ENCODE data around the gene ENOSF1.

ENOSF1 gene

DNA sequence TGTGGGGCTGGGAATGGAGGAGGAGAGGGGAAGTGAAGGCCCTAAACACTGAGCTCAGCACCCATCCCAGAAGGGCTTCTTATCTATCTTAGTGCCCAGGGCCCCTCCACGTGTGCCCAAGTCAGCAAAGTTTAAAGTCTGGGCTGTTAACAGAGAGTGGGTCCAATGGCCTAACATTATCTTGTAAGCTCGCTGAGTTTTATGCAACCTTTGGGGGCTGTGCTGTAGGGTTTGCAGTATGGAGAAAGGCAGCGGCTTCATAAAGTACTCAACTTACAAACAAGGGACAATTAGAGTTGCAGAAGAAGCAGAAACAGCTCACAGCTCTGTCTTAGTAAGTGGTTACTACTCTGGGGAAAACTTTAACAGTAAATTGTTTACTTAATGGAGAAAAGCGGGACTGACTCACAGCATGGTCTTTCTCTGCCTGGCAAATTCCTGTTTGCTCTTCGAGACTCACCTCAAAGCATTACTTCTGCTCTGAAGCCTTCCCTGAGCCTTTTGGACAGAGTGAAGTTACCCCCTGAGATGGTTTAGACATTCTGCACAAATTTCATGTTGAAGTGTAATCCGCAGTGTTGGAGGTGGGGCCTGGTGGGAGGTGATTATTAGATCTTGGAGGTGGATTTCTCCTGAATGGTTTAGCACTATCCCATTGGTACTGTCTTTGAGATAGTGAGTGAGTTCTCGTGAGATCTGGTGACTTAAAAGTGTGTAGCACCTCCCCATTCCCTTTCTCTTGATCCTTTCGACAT lies 9.0 kb downstream of the ENOSF1 start:
- DNase-seq, result no peak

- DNase-seq, result no peak
These were observed 14.6 kb downstream of the ENOSF1 start for GRCh38 chr18:697800-698199.

DNA sequence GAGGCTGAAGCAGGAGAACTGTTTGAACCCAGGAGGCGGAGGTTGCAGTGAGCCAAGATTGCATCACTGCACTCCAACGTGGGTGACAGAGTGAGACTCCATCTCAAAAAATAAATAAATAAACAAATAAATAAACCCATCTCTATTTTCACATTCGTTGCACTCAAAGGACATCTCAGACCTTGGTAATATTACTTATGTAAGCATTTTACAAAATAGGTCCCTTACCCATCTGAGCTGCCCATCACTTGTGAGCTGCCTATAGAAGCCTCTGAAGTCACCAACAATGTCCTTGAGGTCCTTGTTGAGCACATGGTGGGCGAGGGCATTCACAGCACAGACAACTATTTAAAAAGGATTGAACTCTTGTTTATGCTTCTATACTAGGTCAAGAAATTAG lies 15.4 kb downstream of the ENOSF1 start:
- DNase-seq, result no peak

- no peak for DNase-seq
These were observed 18.8 kb downstream of the ENOSF1 start for GRCh38 chr18:693466-694187.

GRCh38 chr18:692824-693223 lies 19.6 kb downstream of the ENOSF1 start:
- DNase-seq, result no peak

- DNase-seq, result no peak
These were observed 24.1 kb downstream of the ENOSF1 start for GRCh38 chr18:688323-688722.

- no peak for DNase-seq
These were observed 25.9 kb downstream of the ENOSF1 start for GRCh38 chr18:686339-687111.

DNA sequence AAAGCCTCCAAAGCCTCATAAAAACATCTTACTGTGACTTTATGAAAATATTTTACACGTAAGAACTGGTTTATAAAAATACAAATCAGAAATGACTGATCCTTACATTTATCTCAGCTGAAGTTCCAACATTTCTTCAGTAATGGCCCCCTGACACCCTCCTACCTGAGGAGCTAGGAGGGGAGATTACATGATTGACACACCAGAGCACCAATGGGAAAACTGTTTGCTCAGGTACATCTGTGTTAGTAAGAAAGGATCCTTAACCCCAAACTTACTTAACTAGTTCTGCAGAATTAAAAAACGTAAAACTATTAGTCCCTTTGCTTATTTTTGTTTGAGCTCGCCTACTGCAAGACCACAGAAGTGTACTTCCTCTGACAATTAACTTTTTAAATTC lies 27.0 kb downstream of the ENOSF1 start:
- no peak for DNase-seq

GRCh38 chr18:683531-683930 lies 28.9 kb downstream of the ENOSF1 start:
- DNase-seq, result no peak

DNA sequence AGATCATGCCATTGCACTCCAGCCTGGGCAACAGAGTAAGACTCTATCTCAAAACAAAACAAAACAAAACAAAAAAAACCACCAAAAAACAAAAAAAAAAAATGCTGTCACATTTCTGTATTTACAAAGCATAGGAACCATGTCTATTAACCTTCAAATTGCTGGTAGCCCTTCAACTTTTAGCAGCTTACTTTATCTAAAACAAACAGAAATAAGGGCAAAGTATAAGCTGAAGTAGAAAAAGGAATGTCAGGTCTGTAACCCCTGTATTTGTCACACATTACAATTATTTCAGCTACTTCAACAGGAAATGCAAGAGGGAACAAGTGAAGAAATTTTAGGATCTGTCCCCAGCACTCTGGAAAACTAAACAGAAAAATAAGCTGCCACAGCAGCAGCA lies 29.6 kb downstream of the ENOSF1 start:
- DNase-seq, result no peak

GRCh38 chr18:682416-682815 lies 30.0 kb downstream of the ENOSF1 start:
- DNase-seq, result peak; percentile 82

DNA sequence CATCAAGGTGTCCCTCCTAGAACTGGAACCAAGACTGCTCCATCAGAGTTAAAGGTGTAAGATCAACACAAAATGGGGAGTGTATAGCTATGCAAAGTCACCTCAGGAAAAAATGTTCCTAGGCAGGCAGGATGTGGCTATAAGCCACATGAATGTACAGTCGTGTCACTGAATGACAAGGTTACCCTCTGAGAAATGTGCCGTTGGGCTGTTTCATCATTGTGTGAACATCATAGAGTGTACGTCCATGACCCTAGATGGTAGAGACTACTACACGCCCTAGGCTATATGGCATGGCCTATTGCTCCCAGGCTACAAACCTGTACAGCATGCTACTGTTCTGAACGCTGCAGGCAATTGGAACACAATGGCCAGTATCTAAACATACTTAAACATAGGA lies 30.4 kb downstream of the ENOSF1 start:
- peak; percentile 52 for DNase-seq

DNA sequence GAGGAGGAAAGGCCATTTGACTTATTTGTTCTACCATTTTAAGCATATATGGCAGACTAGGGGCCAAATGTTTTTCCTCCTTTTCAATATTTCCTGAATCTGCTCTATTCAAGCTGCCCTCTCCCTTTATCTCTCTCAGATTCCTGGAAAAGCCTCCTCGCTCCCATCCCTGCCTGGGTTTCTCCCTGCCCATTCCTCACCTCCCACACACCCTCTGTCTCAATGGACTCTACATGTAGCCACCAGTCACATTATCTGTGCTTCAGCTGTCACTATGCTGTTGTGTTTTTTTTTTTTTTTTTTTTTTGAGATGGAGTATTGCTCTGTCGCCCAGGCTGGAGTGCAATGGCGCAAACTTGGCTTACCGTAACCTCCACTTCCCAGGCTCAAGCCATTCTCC lies 32.0 kb downstream of the ENOSF1 start:
- DNase-seq, result no peak

GRCh38 chr18:679516-679915 lies 32.9 kb downstream of the ENOSF1 start:
- no peak for DNase-seq

- DNase-seq, result no peak
These were observed 33.8 kb downstream of the ENOSF1 start for GRCh38 chr18:678482-679182.

- no peak for DNase-seq
These were observed 34.5 kb downstream of the ENOSF1 start for GRCh38 chr18:677951-678381.

DNA sequence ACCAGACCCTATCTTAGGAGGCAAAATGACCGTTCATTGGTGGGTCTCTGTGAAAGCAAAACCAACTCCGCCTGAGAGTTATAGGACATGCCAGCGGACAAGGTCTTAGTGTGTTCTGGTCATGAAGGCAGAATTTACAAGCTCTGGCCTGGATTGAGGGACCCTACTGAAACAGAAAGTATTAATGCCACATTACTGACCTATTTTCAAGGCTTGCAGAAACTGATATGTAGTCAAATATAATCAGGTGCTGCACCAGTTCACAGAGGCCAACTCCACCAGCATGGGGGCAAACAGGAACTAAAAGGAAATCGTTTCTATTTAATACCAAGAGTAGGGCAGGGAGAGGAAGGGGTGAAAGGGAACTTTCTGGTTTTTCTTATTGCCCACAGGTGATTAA lies 35.3 kb downstream of the ENOSF1 start:
- no peak for DNase-seq

GRCh38 chr18:676736-677135 lies 35.7 kb downstream of the ENOSF1 start:
- no peak for DNase-seq

- no peak for DNase-seq
These were observed 36.4 kb downstream of the ENOSF1 start for GRCh38 chr18:676069-676468.

DNA sequence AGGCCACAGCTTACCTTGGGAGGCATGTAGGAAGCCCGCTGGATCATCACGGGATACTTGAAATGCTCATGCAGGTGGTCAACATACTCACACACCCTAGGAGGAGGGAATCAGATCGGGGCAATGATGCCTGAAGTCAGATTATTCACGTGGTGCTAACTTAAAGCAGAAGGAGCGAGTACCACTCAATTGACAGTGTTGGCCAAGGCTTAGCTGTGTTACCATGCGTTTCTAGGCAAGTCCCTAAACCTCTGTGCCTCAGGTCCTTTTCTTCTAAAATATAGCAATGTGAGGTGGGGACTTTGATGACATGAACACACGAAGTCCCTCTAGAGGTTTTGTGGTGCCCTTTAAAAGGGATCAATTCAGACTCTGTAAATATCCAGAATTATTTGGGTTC lies 37.1 kb downstream of the ENOSF1 start:
- DNase-seq, result no peak

- no peak for DNase-seq
These were observed 38.7 kb downstream of the ENOSF1 start for GRCh38 chr18:673769-674168.

DNA sequence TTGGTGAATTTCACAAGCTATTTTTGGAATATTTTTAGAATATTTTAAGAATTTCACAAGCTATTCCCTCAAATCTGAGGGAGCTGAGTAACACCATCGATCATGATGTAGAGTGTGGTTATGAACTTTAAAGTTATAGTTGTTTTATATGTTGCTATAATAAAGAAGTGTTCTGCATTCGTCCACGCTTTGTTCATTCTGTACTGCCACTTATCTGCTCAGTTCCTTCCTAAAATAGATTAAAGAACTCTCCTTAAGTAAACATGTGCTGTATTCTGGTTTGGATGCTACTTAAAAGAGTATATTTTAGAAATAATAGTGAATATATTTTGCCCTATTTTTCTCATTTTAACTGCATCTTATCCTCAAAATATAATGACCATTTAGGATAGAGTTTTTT lies 39.1 kb downstream of the ENOSF1 start:
- no peak for DNase-seq

GRCh38 chr18:671405-671804 lies 41.0 kb downstream of the ENOSF1 start:
- DNase-seq, result no peak

Data from hematopoietic multipotent progenitor cell treated with erythropoietin and hydrocortisone succinate and interleukin-3 and kit ligand, for 6 days (in vitro differentiated cells).